Measurements from ENCODE around the gene IFITM2. TPM values are rescaled to one million over a fixed set of nuclear protein-coding genes. Genes with fewer than 3 reads are reported as not detected.

IFITM2 gene
- total and polyA plus RNA-seq, 4 donors: 75.7 to 4,189 (median 860) TPM

GRCh38 chr11:270451-271318 is 36.9 kb upstream of the IFITM2 start:
- no peaks in the 10 kb centered on the region for H3K9me3 ChIP-seq (ENCODE audit: control insufficient read depth in 4 of 4, insufficient read depth in 3 of 4, low read length in 3 of 4)
- H3K4me1 ChIP-seq (ENCODE audit: control insufficient read depth in 5 of 5, insufficient read depth in 5 of 5, low read length in 5 of 5): peaks cover 0 to 7% (median 0%) of the 10 kb centered on the region in 5 donors
- WGBS, 2 donors: 84 to 88% methylated on average over 18 of the region's 18 CpGs
- no peaks in the 10 kb centered on the region for H3K36me3 ChIP-seq (ENCODE audit: control insufficient read depth in 4 of 4, insufficient read depth in 4 of 4, low read length in 4 of 4)
- no peak overlapping the region for H3K27ac ChIP-seq (ENCODE audit: low read depth in 1 of 2, low read length in 1 of 2)
- H3K9ac ChIP-seq (ENCODE audit: insufficient read depth in 1 of 2, low read length in 2 of 2): no peak overlapping the region
- ATAC-seq (ENCODE audit: insufficient read depth, low FRiP score): no peak
- DNase-seq: no peak
- peaks cover 0 to 15% (median 4%) of the 10 kb centered on the region in 3 donors for H3K27me3 ChIP-seq (ENCODE audit: control insufficient read depth in 3 of 3, insufficient read depth in 3 of 3, low read length in 2 of 3)
- H3K4me3 ChIP-seq: no peak overlapping the region
- TF ChIP-seq CTCF (IDR thresholded peaks at IDR 0.05; ENCODE audit: control extremely low read depth, extremely low read depth): no peak

- ATAC-seq (ENCODE audit: insufficient read depth, low FRiP score): no peak
- Histone ChIP-seq H3K4me3 (no peak overlapping the region), H3K36me3 (ENCODE audit: control insufficient read depth in 4 of 4, insufficient read depth in 4 of 4, low read length in 4 of 4) (no peaks in the 10 kb centered on the region), H3K9me3 (ENCODE audit: control insufficient read depth in 4 of 4, insufficient read depth in 3 of 4, low read length in 3 of 4) (no peaks in the 10 kb centered on the region), H3K27me3 (ENCODE audit: control insufficient read depth in 3 of 3, insufficient read depth in 3 of 3, low read length in 2 of 3) (peaks cover 0 to 20% (median 6%) of the 10 kb centered on the region in 3 donors), H3K9ac (ENCODE audit: insufficient read depth in 1 of 2, low read length in 2 of 2) (no peak overlapping the region), H3K27ac (ENCODE audit: low read depth in 1 of 2, low read length in 1 of 2) (no peak overlapping the region), H3K4me1 (ENCODE audit: control insufficient read depth in 5 of 5, insufficient read depth in 5 of 5, low read length in 5 of 5) (peaks cover 0 to 7% (median 0%) of the 10 kb centered on the region in 5 donors)
- WGBS, 2 donors: 79 to 86% methylated on average over 8 of the region's 8 CpGs
- no peak for DNase-seq
- TF ChIP-seq CTCF (IDR thresholded peaks at IDR 0.05; ENCODE audit: control extremely low read depth, extremely low read depth): no peak
Measured at GRCh38 chr11:271319-271715, 36.3 kb upstream of the IFITM2 start.

GRCh38 chr11:272195-272930 is 35.3 kb upstream of the IFITM2 start:
- TF ChIP-seq CTCF (IDR thresholded peaks at IDR 0.05; ENCODE audit: control extremely low read depth, extremely low read depth): no peak
- Histone ChIP-seq H3K4me3 (no peak overlapping the region), H3K4me1 (ENCODE audit: control insufficient read depth in 5 of 5, insufficient read depth in 5 of 5, low read length in 5 of 5) (peaks cover 0 to 7% (median 0%) of the 10 kb centered on the region in 5 donors), H3K27ac (ENCODE audit: low read depth in 1 of 2, low read length in 1 of 2) (no peak overlapping the region), H3K9me3 (ENCODE audit: control insufficient read depth in 4 of 4, insufficient read depth in 3 of 4, low read length in 3 of 4) (no peaks in the 10 kb centered on the region), H3K27me3 (ENCODE audit: control insufficient read depth in 3 of 3, insufficient read depth in 3 of 3, low read length in 2 of 3) (peaks cover 0 to 28% (median 6%) of the 10 kb centered on the region in 3 donors), H3K36me3 (ENCODE audit: control insufficient read depth in 4 of 4, insufficient read depth in 4 of 4, low read length in 4 of 4) (no peaks in the 10 kb centered on the region), H3K9ac (ENCODE audit: insufficient read depth in 1 of 2, low read length in 2 of 2) (no peak overlapping the region)
- no peak for ATAC-seq (ENCODE audit: insufficient read depth, low FRiP score)
- 90 to 94% methylated on average over 22 of the region's 22 CpGs for WGBS, 2 donors
- DNase-seq: no peak

Measured in lung (tissue), 12 donors.